ENCODE results near the gene ZC3H7B.
A peak's percentile ranks its signal among the peaks of the same experiment; 100 is the strongest.

Gene ZC3H7B

GRCh38 chr22:41358927-41359326, 57.6 kb downstream of the ZC3H7B start:
- DNase-seq, result no peak

- DNase-seq, result no peak
Measured at GRCh38 chr22:41359376-41359775, 58.1 kb downstream of the ZC3H7B start.

GRCh38 chr22:41360126-41360525, 58.8 kb downstream of the ZC3H7B start:
- no peak for DNase-seq

- DNase-seq, result no peak
Measured at GRCh38 chr22:41361716-41362310, 60.5 kb downstream of the ZC3H7B start.

- no peak for DNase-seq
Measured at GRCh38 chr22:41362615-41363014, 61.3 kb downstream of the ZC3H7B start.

- DNase-seq, result no peak
Measured at GRCh38 chr22:41364233-41364632, 62.9 kb downstream of the ZC3H7B start.

- no peak for DNase-seq
Measured at GRCh38 chr22:41364955-41365354, 63.6 kb downstream of the ZC3H7B start.

GRCh38 chr22:41365425-41365824, 64.1 kb downstream of the ZC3H7B start:
- DNase-seq, result no peak

GRCh38 chr22:41366323-41367029, 65.2 kb downstream of the ZC3H7B start:
- DNase-seq, result no peak

GRCh38 chr22:41367039-41367679, 65.8 kb downstream of the ZC3H7B start:
- DNase-seq, result no peak

- DNase-seq, result no peak
Measured at GRCh38 chr22:41367680-41368542, 66.6 kb downstream of the ZC3H7B start.

- DNase-seq, result no peak
Measured at GRCh38 chr22:41368543-41369423, 67.5 kb downstream of the ZC3H7B start.

GRCh38 chr22:41369424-41369745, 68.1 kb downstream of the ZC3H7B start:
- no peak for DNase-seq

- DNase-seq, result no peak
Measured at GRCh38 chr22:41369837-41370236, 68.5 kb downstream of the ZC3H7B start.

- DNase-seq, result no peak
Measured at GRCh38 chr22:41377846-41378245, 76.5 kb downstream of the ZC3H7B start.

- DNase-seq, result no peak
Measured at GRCh38 chr22:41380993-41381328, 79.6 kb downstream of the ZC3H7B start.

- DNase-seq, result peak; percentile 98
Measured at GRCh38 chr22:41381329-41382097, 80.2 kb downstream of the ZC3H7B start, which contains the start of gene TEF. Gene TEF (plus strand): TSS chr22:41381942. CDS start chr22:41382045, 103 bp downstream.

GRCh38 chr22:41382098-41382578, 80.8 kb downstream of the ZC3H7B start:
- DNase-seq, result peak; percentile 43

GRCh38 chr22:41382610-41383009, 81.3 kb downstream of the ZC3H7B start:
- DNase-seq, result no peak

GRCh38 chr22:41383085-41383484, 81.8 kb downstream of the ZC3H7B start:
- no peak for DNase-seq

- DNase-seq, result no peak
Measured at GRCh38 chr22:41384128-41384527, 82.8 kb downstream of the ZC3H7B start.
